Suprapubic skin (tissue), 3 donors: ENCODE data around the gene ADISSP.
"Not testable (repeated sequence)": the region's sequence is repeated elsewhere in the genome, so short reads cannot be mapped to it uniquely, and the experiment has no call there.

Source experiments
- POLR2A ChIP-seq, 2 donors: fragments of 450-650 bp; IDR thresholded peaks; one replicate each; pipeline ENCODE4 v1.6.1; 2017; ENCODE audit warnings: antibody characterized with exemption in 2 of 2, mild to moderate bottlenecking in 2 of 2, moderate library complexity in 2 of 2
- TF ChIP-seq, protein P1 (sequence below), 2 donors: fragments of 200-600 bp in 1 of 2; fragments of 450-650 bp in 1 of 2; sonication (generic) in 1 of 2; IDR thresholded peaks; one replicate each; pipeline ENCODE4 v1.5.1; 2016 to 2019; ENCODE audit warnings: antibody characterized with exemption in 2 of 2, mild to moderate bottlenecking in 1 of 2, moderate library complexity in 1 of 2

DNA sequence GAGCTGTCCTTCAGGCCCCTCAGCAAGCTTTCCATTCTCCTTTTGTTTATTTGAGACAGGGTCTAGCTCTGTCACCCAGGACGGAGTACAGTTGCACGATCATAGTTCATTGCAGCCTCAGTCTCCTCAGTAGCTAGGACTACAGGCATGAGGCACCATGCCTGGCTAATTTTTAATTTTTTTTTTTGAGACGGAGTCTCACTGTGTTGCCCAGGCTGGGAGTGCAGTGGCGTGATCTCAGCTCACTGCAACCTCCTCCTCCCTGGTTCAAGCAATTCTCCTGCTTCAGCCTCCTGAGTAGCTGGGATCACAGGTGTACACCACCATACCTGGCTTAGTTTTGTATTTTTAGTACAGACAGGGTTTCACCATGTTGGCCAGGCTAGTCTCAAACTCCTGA lies 21.6 kb upstream of the ADISSP start:
- TF ChIP-seq, protein P1, sequence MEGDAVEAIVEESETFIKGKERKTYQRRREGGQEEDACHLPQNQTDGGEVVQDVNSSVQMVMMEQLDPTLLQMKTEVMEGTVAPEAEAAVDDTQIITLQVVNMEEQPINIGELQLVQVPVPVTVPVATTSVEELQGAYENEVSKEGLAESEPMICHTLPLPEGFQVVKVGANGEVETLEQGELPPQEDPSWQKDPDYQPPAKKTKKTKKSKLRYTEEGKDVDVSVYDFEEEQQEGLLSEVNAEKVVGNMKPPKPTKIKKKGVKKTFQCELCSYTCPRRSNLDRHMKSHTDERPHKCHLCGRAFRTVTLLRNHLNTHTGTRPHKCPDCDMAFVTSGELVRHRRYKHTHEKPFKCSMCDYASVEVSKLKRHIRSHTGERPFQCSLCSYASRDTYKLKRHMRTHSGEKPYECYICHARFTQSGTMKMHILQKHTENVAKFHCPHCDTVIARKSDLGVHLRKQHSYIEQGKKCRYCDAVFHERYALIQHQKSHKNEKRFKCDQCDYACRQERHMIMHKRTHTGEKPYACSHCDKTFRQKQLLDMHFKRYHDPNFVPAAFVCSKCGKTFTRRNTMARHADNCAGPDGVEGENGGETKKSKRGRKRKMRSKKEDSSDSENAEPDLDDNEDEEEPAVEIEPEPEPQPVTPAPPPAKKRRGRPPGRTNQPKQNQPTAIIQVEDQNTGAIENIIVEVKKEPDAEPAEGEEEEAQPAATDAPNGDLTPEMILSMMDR (IDR thresholded peaks at IDR 0.05): not testable (repeated sequence)
- not testable (repeated sequence) for TF ChIP-seq POLR2A (IDR thresholded peaks at IDR 0.05)
